MV-4-11 (cell line): ENCODE results near the gene CNTNAP2.

Experiments
- DNase-seq: peaks from one replicate; lab custom pipeline; 2025; lab: John Stamatoyannopoulos, UW

The CNTNAP2 gene

GRCh38 chr7:147858421-147858820 lies 1741.8 kb downstream of the CNTNAP2 start:
- DNase-seq: no peak

- no peak for DNase-seq
These were observed 1742.4 kb downstream of the CNTNAP2 start for GRCh38 chr7:147859033-147859432.

- no peak for DNase-seq
These were observed 1742.9 kb downstream of the CNTNAP2 start for GRCh38 chr7:147859486-147859885.

GRCh38 chr7:147861058-147861716 lies 1744.6 kb downstream of the CNTNAP2 start:
- DNase-seq: no peak

- DNase-seq: no peak
These were observed 1745.3 kb downstream of the CNTNAP2 start for GRCh38 chr7:147861945-147862344.

- DNase-seq: peak; percentile 81
These were observed 1752.9 kb downstream of the CNTNAP2 start for GRCh38 chr7:147869456-147869855.

GRCh38 chr7:147878912-147879661 lies 1762.5 kb downstream of the CNTNAP2 start:
- DNase-seq: peak; percentile 15

GRCh38 chr7:147885869-147886268 lies 1769.3 kb downstream of the CNTNAP2 start:
- DNase-seq: peak; percentile 98

GRCh38 chr7:147894271-147894670 lies 1777.7 kb downstream of the CNTNAP2 start:
- no peak for DNase-seq

GRCh38 chr7:147896121-147896520 lies 1779.5 kb downstream of the CNTNAP2 start:
- DNase-seq: no peak

- DNase-seq: no peak
These were observed 1787.1 kb downstream of the CNTNAP2 start for GRCh38 chr7:147903536-147904218.

- DNase-seq: no peak
These were observed 1787.6 kb downstream of the CNTNAP2 start for GRCh38 chr7:147904219-147904576.

- no peak for DNase-seq
These were observed 1793.0 kb downstream of the CNTNAP2 start for GRCh38 chr7:147909431-147910148.

- peak; percentile 85 for DNase-seq
These were observed 1794.6 kb downstream of the CNTNAP2 start for GRCh38 chr7:147911201-147911601.

- no peak for DNase-seq
These were observed 1795.7 kb downstream of the CNTNAP2 start for GRCh38 chr7:147912291-147912690.

GRCh38 chr7:147912946-147913638 lies 1796.5 kb downstream of the CNTNAP2 start:
- no peak for DNase-seq

- DNase-seq: peak; percentile 52
These were observed 1799.2 kb downstream of the CNTNAP2 start for GRCh38 chr7:147915781-147916180.

- no peak for DNase-seq
These were observed 1800.0 kb downstream of the CNTNAP2 start for GRCh38 chr7:147916573-147916972.

- no peak for DNase-seq
These were observed 1807.2 kb downstream of the CNTNAP2 start for GRCh38 chr7:147923841-147924240.

- DNase-seq: peak; percentile 47
These were observed 1820.8 kb downstream of the CNTNAP2 start for GRCh38 chr7:147937428-147937827.

- no peak for DNase-seq
These were observed 1824.8 kb downstream of the CNTNAP2 start for GRCh38 chr7:147941381-147941780.

- no peak for DNase-seq
These were observed 1827.7 kb downstream of the CNTNAP2 start for GRCh38 chr7:147944321-147944720.
